ENCODE measurements around the gene AGL.
"Not testable (repeated sequence)": the region's sequence is repeated elsewhere in the genome, so short reads cannot be mapped to it uniquely, and the experiment has no call there.

Gene AGL

GRCh38 chr1:99849744-99850458 is at the start of gene AGL:
AGL (plus strand) TSS chr1:99850361; CDS start chr1:99851043, 682 bp downstream.
- DNase-seq: peak; percentile 79

- DNase-seq: no peak
Observed at GRCh38 chr1:99801584-99801983, 48.6 kb upstream of the AGL start.

- DNase-seq: no peak
Observed at GRCh38 chr1:99806882-99807281, 43.3 kb upstream of the AGL start.

GRCh38 chr1:99808391-99809115 is 41.6 kb upstream of the AGL start:
- no peak for DNase-seq

- no peak for DNase-seq
Observed at GRCh38 chr1:99811075-99811474, 39.1 kb upstream of the AGL start.

GRCh38 chr1:99811747-99812146 is 38.4 kb upstream of the AGL start:
- no peak for DNase-seq

- no peak for DNase-seq
Observed at GRCh38 chr1:99814373-99814900, 35.7 kb upstream of the AGL start.

- DNase-seq: no peak
Observed at GRCh38 chr1:99816656-99817055, 33.5 kb upstream of the AGL start.

GRCh38 chr1:99818063-99818699 is 32.0 kb upstream of the AGL start:
- no peak for DNase-seq

GRCh38 chr1:99820546-99820945 is 29.6 kb upstream of the AGL start:
- no peak for DNase-seq

- DNase-seq: no peak
Observed at GRCh38 chr1:99825098-99825497, 25.1 kb upstream of the AGL start.

- DNase-seq: no peak
Observed at GRCh38 chr1:99825702-99826101, 24.5 kb upstream of the AGL start.

- no peak for DNase-seq
Observed at GRCh38 chr1:99827970-99828369, 22.2 kb upstream of the AGL start.

- DNase-seq: no peak
Observed at GRCh38 chr1:99829269-99829668, 20.9 kb upstream of the AGL start.

GRCh38 chr1:99833911-99834310 is 16.2 kb upstream of the AGL start:
- DNase-seq: not testable (repeated sequence)

- DNase-seq: not testable (repeated sequence)
Observed at GRCh38 chr1:99836171-99837103, 13.7 kb upstream of the AGL start.

- not testable (repeated sequence) for DNase-seq
Observed at GRCh38 chr1:99840353-99840752, 9.8 kb upstream of the AGL start.

GRCh38 chr1:99843760-99844159 is 6.4 kb upstream of the AGL start:
- no peak for DNase-seq

- DNase-seq: not testable (repeated sequence)
Observed at GRCh38 chr1:99845201-99845600, 5.0 kb upstream of the AGL start.

GRCh38 chr1:99849413-99849743 is 783 bp upstream of the AGL start:
- DNase-seq: no peak

- no peak for DNase-seq
Observed at GRCh38 chr1:99850459-99851291, 514 bp downstream of the AGL start.
